HG02798 (cell line): Measurements from ENCODE around the gene RPS3.

Experiments
- ATAC-seq: cut with Tn5 transposase; IDR thresholded peaks from one replicate; pipeline ENCODE4 v1.9.1; 2021; ENCODE audit warnings: mild to moderate bottlenecking; ENCODE audit not compliant: unreplicated experiment, poor library complexity

The RPS3 gene

DNA sequence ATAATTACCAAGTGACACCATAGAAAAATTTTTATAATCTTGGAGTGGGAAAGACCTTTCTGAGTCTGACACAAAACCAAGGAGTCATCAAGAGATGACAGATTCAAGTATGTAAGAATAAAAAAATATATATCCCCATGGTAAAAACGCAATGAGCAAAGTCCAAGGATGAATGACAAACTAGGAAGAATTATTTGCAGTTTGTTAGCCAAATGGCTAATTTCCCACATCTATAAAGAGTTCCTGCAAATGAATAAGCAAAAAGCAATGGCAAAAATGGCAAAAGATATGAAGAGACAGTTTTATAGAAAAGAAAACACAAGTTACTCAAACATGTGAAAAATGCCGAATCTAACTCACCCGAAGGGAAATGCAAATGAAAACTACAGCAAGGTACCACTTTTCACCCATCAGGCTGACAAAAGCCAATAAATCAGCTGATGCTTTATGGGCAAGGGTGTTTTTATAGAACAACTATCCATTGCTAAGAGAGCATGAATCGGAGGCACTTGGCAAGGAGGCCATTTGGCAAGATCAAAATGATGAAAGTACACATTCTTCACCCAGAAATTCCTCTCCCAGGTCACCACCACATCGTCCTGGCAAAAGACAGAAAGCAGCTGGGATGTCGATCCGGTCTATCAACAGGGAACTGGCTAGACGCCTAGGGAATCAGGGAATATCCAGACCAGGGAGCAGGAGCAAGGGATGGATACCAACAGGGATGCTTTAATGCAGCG lies 54.8 kb downstream of the RPS3 start:
- no peak for ATAC-seq

DNA sequence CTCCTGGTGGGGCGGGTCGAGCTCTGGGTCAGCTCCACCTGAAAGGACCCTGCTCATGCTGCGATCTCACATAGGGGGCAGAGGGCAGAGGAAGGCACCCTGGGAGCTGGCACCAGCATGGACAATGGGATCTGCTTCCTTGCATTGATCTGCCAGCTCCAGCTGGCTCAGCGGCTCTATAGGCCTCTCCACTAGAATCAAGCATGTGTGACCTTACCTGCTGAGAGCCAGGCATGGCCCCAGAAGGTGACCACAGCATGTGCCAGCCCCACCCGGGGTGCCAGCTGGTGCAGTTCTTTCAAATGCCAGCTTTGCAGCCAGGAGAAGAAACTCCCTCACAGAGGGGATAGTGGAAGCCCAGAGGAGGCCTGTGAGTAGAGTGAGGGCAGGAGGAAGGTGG lies 55.7 kb downstream of the RPS3 start:
- no peak for ATAC-seq
